Liver (tissue), 3 donors: ENCODE data around the gene SERPINB2.

Experiments used
- GABPA ChIP-seq, 2 donors: IDR thresholded peaks in 1 of 2; conservative IDR thresholded peaks in 1 of 2; 2 replicates each; pipeline ENCODE4 v1.6.1; 2016; ENCODE audit warnings: antibody characterized with exemption in 2 of 2, mild to moderate bottlenecking in 1 of 2, moderate library complexity in 1 of 2
- JUND ChIP-seq, 2 donors: IDR thresholded peaks; 2 replicates each; pipeline ENCODE4 v1.6.1; 2016; ENCODE audit warnings: antibody characterized with exemption in 2 of 2
- RAD21 ChIP-seq, 2 donors: IDR thresholded peaks; 2 replicates each; pipeline ENCODE4 v1.6.1; 2016; ENCODE audit warnings: antibody characterized with exemption in 2 of 2, mild to moderate bottlenecking in 2 of 2
- TF ChIP-seq, protein P1 (sequence below): fragments of 150-350 bp; IDR thresholded peaks from 2 replicates; pipeline ENCODE4 v1.5.1; 2017; ENCODE audit warnings: improper control_type of control experiment, low read depth, low read length; ENCODE audit not compliant: missing input control
- donor health status: healthy.
- donor health status: healthy.

DNA sequence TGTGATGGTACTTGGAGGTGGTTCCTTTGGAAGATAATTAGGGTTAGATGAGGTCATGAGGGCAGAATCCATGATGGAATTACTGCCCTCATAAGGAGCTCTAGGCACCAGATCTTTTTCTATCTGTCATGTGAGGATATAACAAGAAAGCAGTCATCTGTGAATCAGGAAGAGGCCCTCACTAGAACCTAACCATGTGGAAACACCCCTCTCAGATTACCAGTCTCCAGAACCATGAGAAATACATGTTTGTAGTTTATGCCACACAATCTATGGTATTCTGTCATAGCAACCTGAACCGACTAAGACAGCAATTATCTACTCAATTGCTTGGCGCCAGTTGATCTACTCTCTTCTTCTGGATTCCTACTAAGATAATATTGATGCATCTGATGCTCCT is 17.9 kb downstream of the SERPINB2 start:
- TF ChIP-seq, protein P1, sequence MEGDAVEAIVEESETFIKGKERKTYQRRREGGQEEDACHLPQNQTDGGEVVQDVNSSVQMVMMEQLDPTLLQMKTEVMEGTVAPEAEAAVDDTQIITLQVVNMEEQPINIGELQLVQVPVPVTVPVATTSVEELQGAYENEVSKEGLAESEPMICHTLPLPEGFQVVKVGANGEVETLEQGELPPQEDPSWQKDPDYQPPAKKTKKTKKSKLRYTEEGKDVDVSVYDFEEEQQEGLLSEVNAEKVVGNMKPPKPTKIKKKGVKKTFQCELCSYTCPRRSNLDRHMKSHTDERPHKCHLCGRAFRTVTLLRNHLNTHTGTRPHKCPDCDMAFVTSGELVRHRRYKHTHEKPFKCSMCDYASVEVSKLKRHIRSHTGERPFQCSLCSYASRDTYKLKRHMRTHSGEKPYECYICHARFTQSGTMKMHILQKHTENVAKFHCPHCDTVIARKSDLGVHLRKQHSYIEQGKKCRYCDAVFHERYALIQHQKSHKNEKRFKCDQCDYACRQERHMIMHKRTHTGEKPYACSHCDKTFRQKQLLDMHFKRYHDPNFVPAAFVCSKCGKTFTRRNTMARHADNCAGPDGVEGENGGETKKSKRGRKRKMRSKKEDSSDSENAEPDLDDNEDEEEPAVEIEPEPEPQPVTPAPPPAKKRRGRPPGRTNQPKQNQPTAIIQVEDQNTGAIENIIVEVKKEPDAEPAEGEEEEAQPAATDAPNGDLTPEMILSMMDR = no peak
- TF ChIP-seq GABPA (IDR thresholded peaks at IDR 0.05 in 1 of 2, conservative IDR thresholded peaks at IDR 0.05 in 1 of 2) (no peak), RAD21 (IDR thresholded peaks at IDR 0.05) (no peak), JUND (IDR thresholded peaks at IDR 0.05) (no peak)
